ENCODE results near the gene USP54. TPM values are rescaled to one million over a fixed set of nuclear protein-coding genes. Genes with fewer than 3 reads are reported as not detected.

The USP54 gene
- total RNA-seq, 2 experiments from 2014 or later, result 2.7 to 3.2 TPM

- H3K4me3 Mint-ChIP-seq, result no peak overlapping the region
- H3K27me3 Mint-ChIP-seq, result no peaks in the 10 kb centered on the region
- no peaks in the 10 kb centered on the region for H3K4me1 Mint-ChIP-seq (ENCODE audit: low read depth)
- DNase-seq (no peak), ATAC-seq (ENCODE audit: poor library complexity) (no peak)
- no peak overlapping the region for H3K27ac ChIP-seq (ENCODE audit: low read depth in 1 of 2, low read length in 2 of 2)
- H3K27ac Mint-ChIP-seq, result no peak overlapping the region
- H3K4me3 ChIP-seq (ENCODE audit: low read length), result no peak overlapping the region
- CTCF ChIA-PET, result interaction anchor here (0.5 to 0.6 kb wide), 2 partner anchors 90 to 103 kb away, joined by 3 read pairs; no protein-coding TSS in a partner anchor
- intact Hi-C loops (cut with DNase I, micrococcal nuclease), result no loop called here
- POLR2A ChIA-PET, result no interaction called here
- no peaks in the 10 kb centered on the region for H3K4me1 ChIP-seq (ENCODE audit: insufficient read depth, low read length)
- no peaks in the 10 kb centered on the region for H3K27me3 ChIP-seq (ENCODE audit: control insufficient read depth in 1 of 2, insufficient read depth in 2 of 2, low read length in 2 of 2)
- H3K36me3 ChIP-seq (ENCODE audit: insufficient read depth, low read length), result no peaks in the 10 kb centered on the region
- H3K9me3 Mint-ChIP-seq, result no peaks in the 10 kb centered on the region
- no peaks in the 10 kb centered on the region for H3K9me3 ChIP-seq (ENCODE audit: control insufficient read depth in 1 of 2, insufficient read depth in 1 of 2, low read length in 2 of 2)
- no peak for TF ChIP-seq CTCF (IDR thresholded peaks at IDR 0.05)
- H3K36me3 Mint-ChIP-seq (ENCODE audit: low read depth), result no peaks in the 10 kb centered on the region
Observed at GRCh38 chr10:73634421-73634820, 43.3 kb upstream of the USP54 start.

DNA sequence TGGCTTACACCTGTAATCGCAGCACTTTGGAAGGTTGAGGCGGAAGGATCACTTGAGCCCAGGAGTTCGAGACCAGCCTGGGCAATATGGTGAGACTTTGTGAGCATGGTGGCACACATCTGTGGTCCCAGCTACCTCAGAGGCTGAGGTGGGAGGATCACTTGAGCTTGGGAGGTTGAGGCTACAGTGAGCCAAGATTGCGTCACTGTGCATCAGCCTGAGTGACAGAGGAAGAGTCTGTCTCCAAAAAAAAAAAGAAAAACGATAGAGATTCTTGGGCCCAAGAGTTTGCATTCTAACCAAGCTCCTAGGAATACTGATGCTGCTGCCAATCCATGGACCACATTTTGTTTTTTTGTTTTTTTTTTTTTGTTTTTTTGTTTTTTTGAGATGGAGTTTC is 38.0 kb upstream of the USP54 start:
- H3K36me3 ChIP-seq (ENCODE audit: insufficient read depth, low read length), result no peaks in the 10 kb centered on the region
- H3K4me3 ChIP-seq (ENCODE audit: low read length), result no peak overlapping the region
- H3K27ac ChIP-seq (ENCODE audit: low read depth in 1 of 2, low read length in 2 of 2), result no peak overlapping the region
- H3K9me3 Mint-ChIP-seq, result no peaks in the 10 kb centered on the region
- DNase-seq (no peak), ATAC-seq (ENCODE audit: poor library complexity) (no peak)
- intact Hi-C loops (cut with DNase I, micrococcal nuclease), result loop anchor here (5.0 to 10.0 kb wide), 8 partner anchors 102 to 1002 kb away; partner anchors contain the start of genes ANXA7 (in 1 of the 2), CFAP70 (in 1 of the 2), ECD (in 1 of the 2) and FAM149B1 (in 1 of the 2)
- ChIA-PET CTCF (no interaction called here), POLR2A (no interaction called here)
- H3K27me3 Mint-ChIP-seq, result no peaks in the 10 kb centered on the region
- H3K9me3 ChIP-seq (ENCODE audit: control insufficient read depth in 1 of 2, insufficient read depth in 1 of 2, low read length in 2 of 2), result no peaks in the 10 kb centered on the region
- H3K27me3 ChIP-seq (ENCODE audit: control insufficient read depth in 1 of 2, insufficient read depth in 2 of 2, low read length in 2 of 2), result no peaks in the 10 kb centered on the region
- no peak for TF ChIP-seq CTCF (IDR thresholded peaks at IDR 0.05)
- H3K27ac Mint-ChIP-seq, result no peak overlapping the region
- peaks cover 14% of the 10 kb centered on the region for H3K36me3 Mint-ChIP-seq (ENCODE audit: low read depth)
- no peak overlapping the region for H3K4me3 Mint-ChIP-seq
- H3K4me1 ChIP-seq (ENCODE audit: insufficient read depth, low read length), result peaks cover 17% of the 10 kb centered on the region
- H3K4me1 Mint-ChIP-seq (ENCODE audit: low read depth), result peaks cover 25% of the 10 kb centered on the region

GRCh38 chr10:73628405-73628804 is 37.3 kb upstream of the USP54 start:
- peaks cover 14% of the 10 kb centered on the region for H3K36me3 Mint-ChIP-seq (ENCODE audit: low read depth)
- intact Hi-C loops (cut with DNase I, micrococcal nuclease), result loop anchor here (5.0 to 10.0 kb wide), 8 partner anchors 101 to 1001 kb away; partner anchors contain the start of genes ANXA7 (in 1 of the 2), CFAP70 (in 1 of the 2), ECD (in 1 of the 2) and FAM149B1 (in 1 of the 2)
- H3K27ac Mint-ChIP-seq, result no peak overlapping the region
- H3K9me3 Mint-ChIP-seq, result no peaks in the 10 kb centered on the region
- no peak overlapping the region for H3K4me3 Mint-ChIP-seq
- no peaks in the 10 kb centered on the region for H3K36me3 ChIP-seq (ENCODE audit: insufficient read depth, low read length)
- TF ChIP-seq CTCF (IDR thresholded peaks at IDR 0.05), result no peak
- no peak overlapping the region for H3K27ac ChIP-seq (ENCODE audit: low read depth in 1 of 2, low read length in 2 of 2)
- no peak overlapping the region for H3K4me3 ChIP-seq (ENCODE audit: low read length)
- H3K4me1 ChIP-seq (ENCODE audit: insufficient read depth, low read length), result peaks cover 17% of the 10 kb centered on the region
- CTCF ChIA-PET, result no interaction called here
- H3K4me1 Mint-ChIP-seq (ENCODE audit: low read depth), result peaks cover 25% of the 10 kb centered on the region
- no peaks in the 10 kb centered on the region for H3K27me3 Mint-ChIP-seq
- ATAC-seq (ENCODE audit: poor library complexity) (no peak), DNase-seq (no peak)
- H3K9me3 ChIP-seq (ENCODE audit: control insufficient read depth in 1 of 2, insufficient read depth in 1 of 2, low read length in 2 of 2), result no peaks in the 10 kb centered on the region
- no peaks in the 10 kb centered on the region for H3K27me3 ChIP-seq (ENCODE audit: control insufficient read depth in 1 of 2, insufficient read depth in 2 of 2, low read length in 2 of 2)
- POLR2A ChIA-PET, result no interaction called here
